A549 (cell line): ENCODE results near the gene NTRK1. TPM values are rescaled to one million over a fixed set of nuclear protein-coding genes. Genes with fewer than 3 reads are reported as not detected.

Experiments
- ATAC-seq, 2 experiments: fragments of 200-7000 bp in 1 of 2; fragments of >200 bp in 1 of 2; cut with Nextera tagmentation in 1 of 2; cut with Tn5 transposase in 1 of 2; 3 replicates each; pipeline versions ENCODE4 v1.8.0 to v1.9.1; 2018 to 2020; ENCODE audit warnings: mild to moderate bottlenecking in 1 of 2, moderate library complexity in 1 of 2
- CTCF ChIA-PET: fragments of 300-600 bp; sonication (Branson Sonifier 250); formaldehyde crosslinking; extraction: SDS; loops from one replicate; lab custom pipeline; 2021; ENCODE audit warnings: antibody characterized with exemption, inconsistent platforms; lab: Yijun Ruan, JAX
- POLR2A ChIA-PET: fragments of 350-600 bp; formaldehyde crosslinking; extraction: SDS; loops from one replicate; lab custom pipeline; 2021; ENCODE audit warnings: antibody characterized with exemption, inconsistent platforms; lab: Yijun Ruan, JAX
- DNase-seq, 2 experiments: peaks; one replicate each; pipeline versions ENCODE4 v3.0.0 to v3.0.0-alpha.2; 2011 to 2016; ENCODE audit warnings: low read depth in 1 of 2, low spot score in 1 of 2
- FAIRE-seq: peaks from 2 replicates; lab custom pipeline; 2011; peaks lifted over from hg19 to GRCh38; lab: Jason Lieb, UNC
- H3K27ac ChIP-seq, 2 experiments: fragments of >200 bp; sonication (Bioruptor Twin); formaldehyde crosslinking; 3 replicates each; pipeline ENCODE4 v1.5.1; 2016 to 2017
- H3K4me1 ChIP-seq: fragments of >200 bp; sonication (Bioruptor Twin); formaldehyde crosslinking; 3 replicates; pipeline ENCODE4 v1.6.1; 2016
- H3K4me2 ChIP-seq: fragments of >200 bp; sonication (Bioruptor Twin); formaldehyde crosslinking; 3 replicates; pipeline ENCODE4 v1.6.1; 2016
- H3K4me3 ChIP-seq: fragments of >200 bp; sonication (Bioruptor Twin); formaldehyde crosslinking; 3 replicates; pipeline ENCODE4 v1.5.1; 2016
- H3K9me3 ChIP-seq: fragments of >200 bp; sonication (Bioruptor Twin); formaldehyde crosslinking; 3 replicates; pipeline ENCODE4 v1.6.1; 2016
- EHMT2 ChIP-seq: fragments of 200-600 bp; sonication (generic); IDR thresholded peaks from 2 replicates; pipeline ENCODE4 v1.6.1; 2016; ENCODE audit warnings: antibody characterized with exemption, low read depth, mild to moderate bottlenecking, moderate library complexity
- FOSL2 ChIP-seq, 2 experiments: fragments of 450-650 bp in 1 of 2; fragments of >200 bp in 1 of 2; sonication (Bioruptor Twin) in 1 of 2; formaldehyde crosslinking; IDR thresholded peaks; 2 replicates each; pipeline versions ENCODE4 v1.5.0 to v1.6.1; 2016 to 2020; ENCODE audit warnings: mild to moderate bottlenecking in 1 of 2, moderate library complexity in 1 of 2
- FOXS1 ChIP-seq: fragments of 250-450 bp; sonication (Bioruptor Pico); IDR thresholded peaks from 2 replicates; pipeline ENCODE4 v1.5.0; 2020; ENCODE audit warnings: mild to moderate bottlenecking, moderate library complexity
- GATA3 ChIP-seq: IDR thresholded peaks from 2 replicates; pipeline ENCODE4 v1.6.1; 2012; ENCODE audit warnings: borderline replicate concordance
- JUNB ChIP-seq: fragments of >200 bp; sonication (Bioruptor Twin); formaldehyde crosslinking; IDR thresholded peaks from 2 replicates; pipeline ENCODE4 v1.6.1; 2016
- MAZ ChIP-seq: fragments of 150-350 bp; IDR thresholded peaks from 2 replicates; pipeline ENCODE4 v1.6.1; 2014; ENCODE audit warnings: antibody characterized with exemption, low read depth, low read length, borderline replicate concordance
- POLR2AphosphoS2 ChIP-seq: conservative IDR thresholded peaks from 2 replicates; pipeline ENCODE4 v1.6.1; 2012; ENCODE audit warnings: low read length, improper control_type of control experiment, inconsistent platforms
- RAD21 ChIP-seq, 2 experiments: fragments of >200 bp in 1 of 2; sonication (Bioruptor Twin) in 1 of 2; formaldehyde crosslinking in 1 of 2; IDR thresholded peaks in 1 of 2; conservative IDR thresholded peaks in 1 of 2; 2 replicates in 1 of 2; 3 replicates in 1 of 2; pipeline ENCODE4 v1.6.1; 2012 to 2018; ENCODE audit warnings: inconsistent platforms in 1 of 2
- TFCP2L1 ChIP-seq: fragments of 250-450 bp; sonication (Bioruptor Pico); IDR thresholded peaks from 2 replicates; pipeline ENCODE4 v1.5.0; 2021; ENCODE audit warnings: mild to moderate bottlenecking
- TP53 ChIP-seq: fragments of 250-450 bp; sonication (Bioruptor Pico); IDR thresholded peaks from 2 replicates; pipeline ENCODE4 v1.5.0; 2021; ENCODE audit warnings: mild to moderate bottlenecking, moderate library complexity
- ZFP36 ChIP-seq: fragments of 450-650 bp; IDR thresholded peaks from 2 replicates; pipeline ENCODE4 v1.6.1; 2014; ENCODE audit warnings: borderline replicate concordance; ENCODE audit not compliant: partially characterized antibody
- WGBS: methylation state at CpG from one replicate; pipeline ENCODE4 v1.1.6; 2017; ENCODE audit errors: missing lambda C conversion rate; 5-methylcytosine and 5-hydroxymethylcytosine counted together
- polyA plus RNA-seq, 4 experiments: library from polyadenylated mRNA; depleted of rRNA in 3 of 4; stranded (reverse); fragments of >200 nt; fragmentation: RNase III in 1 of 4; extraction: RNeasy Plus Mini Kit Qiagen cat#74134 plus additional on column Dnase treatment in 1 of 4; gene quantifications; 2 replicates in 3 of 4; 3 replicates in 1 of 4; pipeline ENCODE4 v1.2.3, GENCODE V29; 2011 to 2017
- TF ChIP-seq, protein P1 (sequence below): fragments of 150-350 bp; IDR thresholded peaks from 2 replicates; pipeline ENCODE4 v1.6.1; 2014; ENCODE audit warnings: low read depth, mild to moderate bottlenecking, low read length
- TF ChIP-seq, protein P2 (sequence below): fragments of 450-650 bp; IDR thresholded peaks from 2 replicates; pipeline ENCODE4 v1.6.1; 2014; ENCODE audit warnings: antibody characterized with exemption

NTRK1 gene
- polyA plus RNA-seq, 2 of the 4 experiments (the other 2 are of a cell fraction): 0.05 to 0.18 TPM

DNA sequence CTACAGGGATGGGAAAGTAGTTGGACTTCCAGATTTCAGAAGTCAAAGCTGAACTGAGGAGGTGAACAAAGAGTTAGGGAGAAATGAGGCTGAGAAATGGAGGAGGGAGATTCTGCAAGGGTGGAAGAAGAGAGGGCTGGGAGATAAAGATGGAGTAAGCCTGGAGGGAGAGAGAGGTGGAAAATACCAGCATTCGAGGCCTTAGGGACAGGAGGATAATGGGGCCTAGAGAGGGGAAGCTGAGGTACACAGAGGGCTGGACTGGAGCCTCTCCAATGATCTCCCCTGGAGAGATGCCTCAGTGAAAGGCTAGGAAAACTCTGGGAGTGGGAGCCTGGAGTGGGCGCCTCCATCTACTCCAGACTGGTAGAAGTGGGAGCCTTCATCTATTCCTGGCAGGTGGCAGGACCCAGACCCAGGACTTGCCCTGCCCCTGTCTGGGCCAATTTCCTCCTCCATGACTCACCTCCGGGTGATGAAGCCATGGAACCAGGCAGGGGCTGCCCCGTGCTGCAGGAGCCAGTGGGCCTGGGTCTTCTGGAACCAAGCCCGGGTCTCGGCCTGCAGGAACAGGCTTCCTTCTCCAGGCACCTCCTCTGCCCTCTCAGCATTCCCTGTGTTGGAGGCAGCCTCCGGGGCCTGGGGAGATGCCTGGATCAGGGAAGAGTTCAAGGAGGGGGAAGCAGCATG is 45.9 kb upstream of the NTRK1 start:
- TF ChIP-seq GATA3: no peak
- TF ChIP-seq EHMT2: no peak
- no peak for TF ChIP-seq ZFP36
- no peak for TF ChIP-seq FOSL2 (IDR thresholded peaks at IDR 0.05)
- TF ChIP-seq FOSL2 (CRISPR knock-in tag; IDR thresholded peaks at IDR 0.05): 0 out of 2 replicates have a peak, but pooled peaks have one; percentile 9
- TF ChIP-seq, protein P1, sequence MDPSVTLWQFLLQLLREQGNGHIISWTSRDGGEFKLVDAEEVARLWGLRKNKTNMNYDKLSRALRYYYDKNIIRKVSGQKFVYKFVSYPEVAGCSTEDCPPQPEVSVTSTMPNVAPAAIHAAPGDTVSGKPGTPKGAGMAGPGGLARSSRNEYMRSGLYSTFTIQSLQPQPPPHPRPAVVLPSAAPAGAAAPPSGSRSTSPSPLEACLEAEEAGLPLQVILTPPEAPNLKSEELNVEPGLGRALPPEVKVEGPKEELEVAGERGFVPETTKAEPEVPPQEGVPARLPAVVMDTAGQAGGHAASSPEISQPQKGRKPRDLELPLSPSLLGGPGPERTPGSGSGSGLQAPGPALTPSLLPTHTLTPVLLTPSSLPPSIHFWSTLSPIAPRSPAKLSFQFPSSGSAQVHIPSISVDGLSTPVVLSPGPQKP: no peak
- TF ChIP-seq JUNB: no peak
- TF ChIP-seq RAD21 (conservative IDR thresholded peaks at IDR 0.05 in 1 of 2, IDR thresholded peaks at IDR 0.05 in 1 of 2): no peak
- TF ChIP-seq TP53 (CRISPR knock-in tag): no peak
- Histone ChIP-seq H3K4me3 (no peak overlapping the region; the same call in 2 of the 3 replicates), H3K4me1 (peaks cover 24% of the 10 kb centered on the region), H3K9me3 (no peaks in the 10 kb centered on the region), H3K27ac (peak overlapping the region; percentile 76 to 86; a peak in 5 of 6 replicates), H3K4me2 (peak overlapping the region; percentile 92)
- DNase-seq: no peak
- WGBS: 85% methylated on average over 5 of the region's 7 CpGs
- CTCF ChIA-PET: interaction anchor here (0.7 to 27.2 kb wide), 15 partner anchors 8 to 99 kb away, joined by 3 to 480 read pairs (median 7); partner anchors contain the start of genes INSRR and NTRK1
- POLR2A ChIA-PET: interaction anchor here (1.0 kb wide), 1 partner anchor 38 kb away, joined by 3 read pairs; no protein-coding TSS in a partner anchor
- peak in 1 of 2 experiments; percentile 19; a peak in 2 of 6 replicates for ATAC-seq
- FAIRE-seq: no peak

DNA sequence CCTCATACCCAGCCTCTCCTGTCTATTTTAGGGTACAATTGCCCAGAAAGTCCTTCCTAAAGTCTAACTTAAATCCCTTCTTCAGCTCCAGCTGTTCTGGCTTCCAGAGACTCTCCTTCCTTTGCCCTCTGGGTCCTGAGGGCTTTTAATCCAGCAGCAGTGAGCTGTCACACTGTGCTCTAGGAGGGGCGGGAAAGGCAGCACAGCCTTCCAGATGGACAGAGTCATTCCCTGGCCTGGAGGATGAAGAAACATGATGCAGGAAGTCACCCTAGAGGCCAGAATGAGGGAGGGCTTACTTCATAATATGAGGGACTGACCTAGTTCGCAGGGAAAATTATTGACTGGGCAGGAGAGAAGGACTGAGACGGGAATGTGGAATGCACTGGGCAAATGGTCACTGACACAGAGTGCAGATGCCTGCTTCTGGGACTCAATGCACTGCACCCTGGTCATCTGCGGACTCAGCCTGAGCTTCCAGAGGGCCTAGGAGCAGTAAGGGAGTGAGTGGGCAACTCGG is 45.3 kb upstream of the NTRK1 start:
- peak overlapping the region in 1 of 2 experiments; percentile 86; a peak in 2 of 6 replicates for H3K27ac ChIP-seq
- 74% methylated on average over 5 of the region's 5 CpGs for WGBS
- DNase-seq: peak; percentile 27 to 34

DNA sequence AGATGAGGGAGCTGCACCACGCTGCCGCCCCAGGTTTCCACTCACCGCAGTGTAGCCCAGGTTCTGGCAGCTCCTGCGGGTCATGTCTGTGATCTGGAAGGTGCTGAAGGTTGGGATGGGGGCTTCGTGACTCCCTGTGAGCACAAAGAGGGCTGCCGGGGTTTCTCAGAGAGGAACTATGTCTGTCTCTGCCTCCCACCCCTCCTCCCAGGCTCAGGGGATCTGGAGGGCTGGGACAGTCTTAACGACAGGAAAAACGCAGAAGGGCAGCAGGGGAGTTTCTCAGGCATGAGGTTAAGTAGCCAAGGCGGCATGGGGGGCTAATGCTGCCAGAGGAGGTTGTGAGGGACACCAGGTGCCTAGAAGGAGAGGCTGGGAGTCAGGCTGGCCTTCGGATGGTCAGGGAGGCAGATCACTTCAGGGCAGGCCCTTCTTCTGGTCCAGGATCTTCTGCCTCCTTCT is 44.7 kb upstream of the NTRK1 start:
- Histone ChIP-seq H3K4me2 (no peak overlapping the region), H3K4me3 (no peak overlapping the region), H3K9me3 (no peaks in the 10 kb centered on the region), H3K4me1 (peaks cover 24% of the 10 kb centered on the region), H3K27ac (no peak overlapping the region)
- no peak for ATAC-seq
- TF ChIP-seq, protein P2, sequence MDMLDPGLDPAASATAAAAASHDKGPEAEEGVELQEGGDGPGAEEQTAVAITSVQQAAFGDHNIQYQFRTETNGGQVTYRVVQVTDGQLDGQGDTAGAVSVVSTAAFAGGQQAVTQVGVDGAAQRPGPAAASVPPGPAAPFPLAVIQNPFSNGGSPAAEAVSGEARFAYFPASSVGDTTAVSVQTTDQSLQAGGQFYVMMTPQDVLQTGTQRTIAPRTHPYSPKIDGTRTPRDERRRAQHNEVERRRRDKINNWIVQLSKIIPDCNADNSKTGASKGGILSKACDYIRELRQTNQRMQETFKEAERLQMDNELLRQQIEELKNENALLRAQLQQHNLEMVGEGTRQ: no peak
- TF ChIP-seq TFCP2L1 (CRISPR knock-in tag): no peak
- no peak for TF ChIP-seq POLR2AphosphoS2
- POLR2A ChIA-PET: no interaction called here
- no peak for FAIRE-seq
- no peak for DNase-seq
- CTCF ChIA-PET: interaction anchor here (1.0 to 27.2 kb wide), 4 partner anchors 20 to 104 kb away, joined by 3 to 480 read pairs (median 12); partner anchors contain the start of genes INSRR, LRRC71 and NTRK1
- WGBS: 63% methylated on average over 10 of the region's 10 CpGs

More for the DNA sequence above, 45.3 kb upstream of the NTRK1 start:
- no peak overlapping the region for H3K4me3 ChIP-seq
- no peak overlapping the region; the same call in 2 of the 3 replicates for H3K4me2 ChIP-seq
- H3K4me1 ChIP-seq: peaks cover 24% of the 10 kb centered on the region
- FAIRE-seq (no peak), ATAC-seq (peak; percentile 33 to 37; a peak in 5 of 6 replicates)
- CTCF ChIA-PET: interaction anchor here (0.8 to 27.2 kb wide), 6 partner anchors 10 to 89 kb away, joined by 3 to 480 read pairs (median 20); partner anchors contain the start of genes INSRR and NTRK1
- no peak for TF ChIP-seq FOXS1 (CRISPR knock-in tag)
- no peak for TF ChIP-seq MAZ
- POLR2A ChIA-PET: no interaction called here
- H3K9me3 ChIP-seq: no peaks in the 10 kb centered on the region
